Endothelial cell of umbilical vein (primary cell): ENCODE measurements around the gene DNAJB12. TPM values are rescaled to one million over a fixed set of nuclear protein-coding genes. Genes with fewer than 3 reads are reported as not detected.

Experiments
- BruUV-seq: library from RNA; stranded (reverse); fragments of 400-500 nt; replicated peaks from 2 replicates; lab custom pipeline; 2021; lab: Mats Ljungman, UMichigan
- CTCF ChIA-PET: fragments of 300-600, 350-600 bp; sonication (Branson Sonifier 250); formaldehyde crosslinking; loops from one replicate; lab custom pipeline; 2021; ENCODE audit warnings: antibody characterized with exemption, inconsistent platforms; lab: Charles Lee
- POLR2A ChIA-PET: fragments of 300-600, 350-600 bp; sonication (Branson Sonifier 250); formaldehyde crosslinking; loops from one replicate; lab custom pipeline; 2021; ENCODE audit warnings: antibody characterized with exemption, inconsistent platforms; lab: Charles Lee
- DNase-seq: peaks from one replicate; pipeline ENCODE4 v3.0.0-alpha.2; 2011; ENCODE audit warnings: low read depth, low spot score
- FAIRE-seq: peaks from 2 replicates; lab custom pipeline; 2011; peaks lifted over from hg19 to GRCh38; lab: Jason Lieb, UNC
- H2AFZ ChIP-seq: 2 replicates; pipeline ENCODE4 v1.6.0; 2012; ENCODE audit warnings: low read depth, low read length, control low read depth, inconsistent platforms
- H3K27ac ChIP-seq: 2 replicates; pipeline ENCODE4 v1.5.1; 2011; ENCODE audit warnings: low read depth, mild to moderate bottlenecking, control low read depth, low read length, moderate library complexity; ENCODE audit not compliant: insufficient read depth
- H3K27me3 ChIP-seq, 2 experiments: 2 replicates each; pipeline versions ENCODE4 v1.6.0 to v1.6.1; 2011; ENCODE audit warnings: low read length in 2 of 2, mixed read lengths in 1 of 2; ENCODE audit not compliant: control insufficient read depth in 2 of 2, insufficient read depth in 2 of 2
- H3K36me3 ChIP-seq, 2 experiments: 2 replicates in 1 of 2; 3 replicates in 1 of 2; pipeline ENCODE4 v1.5.1; 2011; ENCODE audit warnings: low read length in 2 of 2, mild to moderate bottlenecking in 1 of 2, moderate library complexity in 1 of 2; ENCODE audit not compliant: control insufficient read depth in 2 of 2, insufficient read depth in 2 of 2; ENCODE audit errors: extremely low read depth in 1 of 2
- H3K4me1 ChIP-seq: 3 replicates; pipeline ENCODE4 v1.5.1; 2011; ENCODE audit warnings: mild to moderate bottlenecking, low read length; ENCODE audit not compliant: control insufficient read depth, insufficient read depth; ENCODE audit errors: extremely low read depth
- H3K4me2 ChIP-seq: 2 replicates; pipeline ENCODE4 v1.6.1; 2011; ENCODE audit warnings: low read length, control low read depth, mixed read lengths; ENCODE audit not compliant: insufficient read depth
- H3K4me3 ChIP-seq, 3 experiments: fragments of 200-600 bp in 1 of 3; sonication (generic), shearing (Covaris generic) in 1 of 3; replicated peaks in 1 of 3; 2 replicates each; pipeline ENCODE4 v1.5.1; 2011 to 2016; ENCODE audit warnings: control low read depth in 3 of 3, low read length in 3 of 3, mild to moderate bottlenecking in 2 of 3, inconsistent platforms in 1 of 3, low read depth in 1 of 3, moderate library complexity in 1 of 3; ENCODE audit not compliant: insufficient read depth in 1 of 3
- H3K79me2 ChIP-seq: 2 replicates; pipeline ENCODE4 v1.6.0; 2012; ENCODE audit warnings: low read length, inconsistent platforms; ENCODE audit not compliant: control insufficient read depth, insufficient read depth
- H3K9ac ChIP-seq: replicated peaks from 2 replicates; pipeline ENCODE3; 2011; ENCODE audit warnings: low read length, control low read depth; ENCODE audit not compliant: insufficient read depth; ENCODE audit errors: extremely low read depth
- H3K9me1 ChIP-seq: replicated peaks from 3 replicates; pipeline ENCODE4 v1.6.0; 2011; ENCODE audit warnings: mild to moderate bottlenecking, low read length; ENCODE audit not compliant: control insufficient read depth, insufficient read depth; ENCODE audit errors: extremely low read depth
- H3K9me3 ChIP-seq: replicated peaks from 2 replicates; pipeline ENCODE4 v1.5.1; 2012; ENCODE audit warnings: low read length, inconsistent platforms; ENCODE audit not compliant: control insufficient read depth, insufficient read depth
- H4K20me1 ChIP-seq: replicated peaks from 2 replicates; pipeline ENCODE3; 2011; ENCODE audit warnings: mild to moderate bottlenecking, low read length; ENCODE audit not compliant: control insufficient read depth, insufficient read depth; ENCODE audit errors: extremely low read depth
- EZH2 ChIP-seq: IDR thresholded peaks from 2 replicates; pipeline ENCODE4 v1.6.1; 2012; ENCODE audit warnings: borderline replicate concordance, low read depth, mild to moderate bottlenecking, moderate library complexity, low read length, inconsistent platforms; ENCODE audit not compliant: severe bottlenecking
- FOS ChIP-seq: IDR thresholded peaks from 2 replicates; pipeline ENCODE4 v1.6.1; 2011; ENCODE audit warnings: mild to moderate bottlenecking, low read length, moderate library complexity, borderline replicate concordance; ENCODE audit not compliant: insufficient read depth
- GATA2 ChIP-seq: IDR thresholded peaks from 2 replicates; pipeline ENCODE4 v1.7.0; 2011; ENCODE audit warnings: low read depth, mild to moderate bottlenecking, moderate library complexity, mixed read lengths, low read length; ENCODE audit not compliant: insufficient read length, insufficient read depth
- JUN ChIP-seq: IDR thresholded peaks from 2 replicates; pipeline ENCODE4 v1.6.1; 2011; ENCODE audit warnings: borderline replicate concordance, low read depth; ENCODE audit not compliant: insufficient read length, insufficient read depth
- MYC ChIP-seq: IDR thresholded peaks from one replicate; pipeline ENCODE4 v1.6.1; 2011; ENCODE audit warnings: mild to moderate bottlenecking, low read depth, low read length
- POLR2A ChIP-seq: IDR thresholded peaks from 2 replicates; pipeline ENCODE4 v1.6.1; 2012; ENCODE audit warnings: low read depth, mild to moderate bottlenecking, control low read depth, low read length
- POLR2AphosphoS5 ChIP-seq: IDR thresholded peaks from 2 replicates; pipeline ENCODE4 v1.6.1; 2012; ENCODE audit warnings: low read depth, mild to moderate bottlenecking, control low read depth, low read length, moderate library complexity; ENCODE audit not compliant: insufficient read depth
- dilution Hi-C: fragments of 300-500 bp; cut with MboI; formaldehyde crosslinking; loops from one replicate; pipeline ENCODE4 v1.15.0; 2019; ENCODE audit warnings: low sequenced_read_pairs; ENCODE audit not compliant: extremely low pct_ligation_motif_present
- intact Hi-C: fragments of 100-400 bp; cut with micrococcal nuclease; formaldehyde crosslinking; loops from one replicate; pipeline ENCODE4 v1.10.0; 2022
- polyA plus RNA-seq, 4 experiments: library from polyadenylated mRNA; depleted of rRNA in 3 of 4; stranded (reverse) in 3 of 4; unstranded in 1 of 4; fragments of >200 nt; gene quantifications; 2 replicates each; pipeline versions ENCODE4 v1.2.1 to v1.2.3, GENCODE V29; 2011 to 2012; ENCODE audit warnings: missing spikeins in 1 of 4
- total RNA-seq: library from RNA; stranded (reverse); gene quantifications from 2 replicates; pipeline ENCODE4 v1.2.3, GENCODE V29; 2021
- TF ChIP-seq, protein P1 (sequence below): IDR thresholded peaks from 2 replicates; pipeline ENCODE4 v1.6.1; 2011; ENCODE audit not compliant: insufficient read depth, insufficient read length
- TF ChIP-seq, protein P2 (sequence below), 2 donors: IDR thresholded peaks; 1 replicate in 1 of 2; 2 replicates in 1 of 2; pipeline ENCODE4 v1.5.1; 2011; ENCODE audit warnings: low read length in 2 of 2, mild to moderate bottlenecking in 2 of 2, moderate library complexity in 2 of 2, control low read depth in 1 of 2, inconsistent platforms in 1 of 2, low read depth in 1 of 2; ENCODE audit not compliant: insufficient read depth in 1 of 2; ENCODE audit errors: extremely low read depth in 1 of 2

DNAJB12 gene
- total and polyA plus RNA-seq, 2 donors (not counting 3 experiments of a cell fraction or from before 2014, with no cell fraction given): 27.2 to 44.2 TPM

DNA sequence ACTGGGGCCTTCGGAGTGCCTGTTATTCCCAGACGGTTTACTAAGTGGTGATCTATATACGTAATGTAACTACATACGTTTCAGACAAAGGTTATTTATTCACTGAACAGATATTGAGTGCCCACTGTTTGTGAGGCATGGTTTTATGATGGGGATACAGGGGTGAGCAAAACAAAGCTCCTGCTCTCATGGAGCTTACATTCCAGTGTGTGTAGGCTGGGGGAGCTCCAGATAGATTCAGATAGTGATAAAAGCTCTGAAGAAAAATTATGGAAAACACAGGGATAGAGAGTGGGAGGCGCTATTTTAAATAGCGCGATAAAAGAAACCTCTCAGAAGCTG is 466 bp upstream of the DNAJB12 start:
- ChIA-PET POLR2A (interaction anchor here (1.5 kb wide), 1 partner anchor 9 kb away, joined by 3 read pairs; no protein-coding TSS in a partner anchor), CTCF (interaction anchor here (0.8 to 1.2 kb wide), 4 partner anchors 9 to 459 kb away, joined by 3 to 4 read pairs (median 3); no protein-coding TSS in a partner anchor)
- Histone ChIP-seq H4K20me1 (no peaks in the 10 kb centered on the region), H3K9ac (peak overlapping the region; percentile 97), H3K27ac (peak overlapping the region; percentile 89), H3K4me2 (peak overlapping the region; percentile 85), H3K79me2 (peaks cover 35% of the 10 kb centered on the region), H3K4me1 (peaks cover 14% of the 10 kb centered on the region), H3K9me1 (no peaks in the 10 kb centered on the region), H3K36me3 (peaks cover 0 to 8% of the 10 kb centered on the region in 2 experiments), H2AFZ (peak overlapping the region; percentile 90), H3K27me3 (no peaks in the 10 kb centered on the region), H3K9me3 (no peaks in the 10 kb centered on the region), H3K4me3 (peak overlapping the region in 2 of 3 experiments; percentile 69 to 80)
- no peak for FAIRE-seq
- no peak for TF ChIP-seq JUN
- no peak for TF ChIP-seq MYC
- no peak for TF ChIP-seq GATA2
- TF ChIP-seq, protein P1, sequence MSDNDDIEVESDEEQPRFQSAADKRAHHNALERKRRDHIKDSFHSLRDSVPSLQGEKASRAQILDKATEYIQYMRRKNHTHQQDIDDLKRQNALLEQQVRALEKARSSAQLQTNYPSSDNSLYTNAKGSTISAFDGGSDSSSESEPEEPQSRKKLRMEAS: no peak
- no peak for TF ChIP-seq POLR2A
- no peak for TF ChIP-seq FOS
- TF ChIP-seq, protein P2, sequence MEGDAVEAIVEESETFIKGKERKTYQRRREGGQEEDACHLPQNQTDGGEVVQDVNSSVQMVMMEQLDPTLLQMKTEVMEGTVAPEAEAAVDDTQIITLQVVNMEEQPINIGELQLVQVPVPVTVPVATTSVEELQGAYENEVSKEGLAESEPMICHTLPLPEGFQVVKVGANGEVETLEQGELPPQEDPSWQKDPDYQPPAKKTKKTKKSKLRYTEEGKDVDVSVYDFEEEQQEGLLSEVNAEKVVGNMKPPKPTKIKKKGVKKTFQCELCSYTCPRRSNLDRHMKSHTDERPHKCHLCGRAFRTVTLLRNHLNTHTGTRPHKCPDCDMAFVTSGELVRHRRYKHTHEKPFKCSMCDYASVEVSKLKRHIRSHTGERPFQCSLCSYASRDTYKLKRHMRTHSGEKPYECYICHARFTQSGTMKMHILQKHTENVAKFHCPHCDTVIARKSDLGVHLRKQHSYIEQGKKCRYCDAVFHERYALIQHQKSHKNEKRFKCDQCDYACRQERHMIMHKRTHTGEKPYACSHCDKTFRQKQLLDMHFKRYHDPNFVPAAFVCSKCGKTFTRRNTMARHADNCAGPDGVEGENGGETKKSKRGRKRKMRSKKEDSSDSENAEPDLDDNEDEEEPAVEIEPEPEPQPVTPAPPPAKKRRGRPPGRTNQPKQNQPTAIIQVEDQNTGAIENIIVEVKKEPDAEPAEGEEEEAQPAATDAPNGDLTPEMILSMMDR (IDR thresholded peaks at IDR 0.05; ENCODE audit: extremely low read depth in 1 of 2, insufficient read depth in 1 of 2, low read depth in 1 of 2, low read length in 2 of 2): no peak
- no peak for TF ChIP-seq POLR2AphosphoS5
- no peak for TF ChIP-seq EZH2
- BruUV-seq: no TSS peak
- intact Hi-C loops (loop anchor here (1.0 kb wide), 1 partner anchor 9 kb away; no protein-coding TSS in a partner anchor), dilution Hi-C loops (no loop called here)
- DNase-seq: no peak
